Sigmoid colon (tissue), 4 donors: ENCODE results near the gene ANXA2.

Experiments
- EP300 ChIP-seq, 4 donors: sonication (generic); formaldehyde crosslinking; IDR thresholded peaks; one replicate each; pipeline ENCODE4 v1.6.1; 2017; ENCODE audit warnings: antibody characterized with exemption in 4 of 4
- POLR2A ChIP-seq, 2 donors: fragments of 450-650 bp; IDR thresholded peaks; one replicate each; pipeline ENCODE4 v1.6.1; 2016; ENCODE audit warnings: antibody characterized with exemption in 2 of 2, mild to moderate bottlenecking in 2 of 2, moderate library complexity in 2 of 2
- POLR2AphosphoS5 ChIP-seq, 4 donors: sonication (generic); formaldehyde crosslinking; IDR thresholded peaks; one replicate each; pipeline ENCODE4 v1.6.1; 2017; ENCODE audit warnings: antibody characterized with exemption in 4 of 4
- TF ChIP-seq, protein P1 (sequence below), 4 experiments: fragments of 450-650 bp in 3 of 4; fragments of 200-600 bp in 1 of 4; IDR thresholded peaks; one replicate each; pipeline ENCODE4 v1.5.1; 2016 to 2019; ENCODE audit warnings: antibody characterized with exemption in 4 of 4, mild to moderate bottlenecking in 3 of 4, moderate library complexity in 2 of 4

DNA sequence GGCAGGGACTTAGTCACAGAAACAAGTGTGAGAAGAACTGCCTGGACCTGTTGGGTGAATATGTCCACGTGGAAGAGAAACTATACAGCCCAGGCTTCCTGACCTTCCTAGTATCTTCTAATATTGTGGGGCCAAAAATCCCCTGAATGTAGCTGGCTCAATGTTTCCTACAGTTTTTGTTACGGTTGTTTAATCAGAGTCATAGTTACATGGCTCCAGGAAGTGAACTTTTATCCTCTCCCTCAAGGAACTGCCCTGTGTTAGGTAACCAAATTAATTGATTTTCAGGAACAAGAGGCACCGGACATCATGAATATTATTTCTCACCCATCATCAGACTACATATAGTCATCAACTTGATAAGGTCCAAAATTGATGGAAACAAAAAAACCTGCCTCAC is 59.0 kb downstream of the ANXA2 start:
- TF ChIP-seq, protein P1, sequence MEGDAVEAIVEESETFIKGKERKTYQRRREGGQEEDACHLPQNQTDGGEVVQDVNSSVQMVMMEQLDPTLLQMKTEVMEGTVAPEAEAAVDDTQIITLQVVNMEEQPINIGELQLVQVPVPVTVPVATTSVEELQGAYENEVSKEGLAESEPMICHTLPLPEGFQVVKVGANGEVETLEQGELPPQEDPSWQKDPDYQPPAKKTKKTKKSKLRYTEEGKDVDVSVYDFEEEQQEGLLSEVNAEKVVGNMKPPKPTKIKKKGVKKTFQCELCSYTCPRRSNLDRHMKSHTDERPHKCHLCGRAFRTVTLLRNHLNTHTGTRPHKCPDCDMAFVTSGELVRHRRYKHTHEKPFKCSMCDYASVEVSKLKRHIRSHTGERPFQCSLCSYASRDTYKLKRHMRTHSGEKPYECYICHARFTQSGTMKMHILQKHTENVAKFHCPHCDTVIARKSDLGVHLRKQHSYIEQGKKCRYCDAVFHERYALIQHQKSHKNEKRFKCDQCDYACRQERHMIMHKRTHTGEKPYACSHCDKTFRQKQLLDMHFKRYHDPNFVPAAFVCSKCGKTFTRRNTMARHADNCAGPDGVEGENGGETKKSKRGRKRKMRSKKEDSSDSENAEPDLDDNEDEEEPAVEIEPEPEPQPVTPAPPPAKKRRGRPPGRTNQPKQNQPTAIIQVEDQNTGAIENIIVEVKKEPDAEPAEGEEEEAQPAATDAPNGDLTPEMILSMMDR (IDR thresholded peaks at IDR 0.05): no peak
- TF ChIP-seq POLR2A (IDR thresholded peaks at IDR 0.05) (no peak), POLR2AphosphoS5 (IDR thresholded peaks at IDR 0.05) (no peak), EP300 (IDR thresholded peaks at IDR 0.05) (no peak)
